Activated CD8-positive, alpha-beta T cell treated with anti-CD3 and anti-CD28 coated beads, Interleukin-2, amount 10 ng/mL, durations not matched to agents 7 days and 5 days (primary cell): Measurements from ENCODE around the gene ZNF273. TPM values are rescaled to one million over a fixed set of nuclear protein-coding genes. Genes with fewer than 3 reads are reported as not detected.
"Not testable (repeated sequence)": the region's sequence is repeated elsewhere in the genome, so short reads cannot be mapped to it uniquely, and the experiment has no call there.

Source experiments
- ATAC-seq: fragments of 150-1000 bp; cut with Tn5 transposase; one replicate; pipeline ENCODE4 v1.10.0; 2021; ENCODE audit warnings: moderate library complexity
- CTCF ChIA-PET: fragments of 350-600 bp; sonication (Branson Sonifier 250); formaldehyde crosslinking; loops from one replicate; lab custom pipeline; 2021; ENCODE audit warnings: antibody characterized with exemption; lab: Charles Lee
- POLR2A ChIA-PET: fragments of 350-600 bp; sonication (Branson Sonifier 250); formaldehyde crosslinking; loops from one replicate; lab custom pipeline; 2021; ENCODE audit warnings: antibody characterized with exemption; lab: Charles Lee
- DNase-seq: peaks from one replicate; pipeline ENCODE4 v3.0.0-alpha.2; 2020
- H3K27ac Mint-ChIP-seq: one replicate; pipeline ENCODE4 v1.8.0; 2021; ENCODE audit warnings: mild to moderate bottlenecking, mixed read lengths
- H3K27me3 Mint-ChIP-seq: one replicate; pipeline ENCODE4 v1.8.0; 2021; ENCODE audit warnings: low read depth, mixed read lengths
- H3K36me3 Mint-ChIP-seq: one replicate; pipeline ENCODE4 v1.8.0; 2021; ENCODE audit warnings: low read depth, mixed read lengths
- H3K4me1 Mint-ChIP-seq: one replicate; pipeline ENCODE4 v1.8.0; 2021; ENCODE audit warnings: low read depth, mixed read lengths
- H3K4me3 Mint-ChIP-seq: one replicate; pipeline ENCODE4 v1.8.0; 2021; ENCODE audit warnings: mild to moderate bottlenecking, mixed read lengths
- H3K9me3 Mint-ChIP-seq: one replicate; pipeline ENCODE4 v1.8.0; 2022; ENCODE audit warnings: mixed read lengths; ENCODE audit not compliant: insufficient read depth
- total RNA-seq, 2 experiments: library from RNA; stranded (reverse); gene quantifications; one replicate each; pipeline ENCODE4 v1.2.3, GENCODE V29; 2021

ZNF273 gene
- total RNA-seq, result 10 to 100 TPM; 10.6 to 11.8 TPM

GRCh38 chr7:64902806-64903721 lies at the start of gene ZNF273:
ZNF273 (plus strand) TSS chr7:64903273; CDS start chr7:64903318, 45 bp downstream.
- ChIA-PET POLR2A (interaction anchor here (0.7 to 3.0 kb wide), 16 partner anchors 10 to 721 kb away, joined by 3 to 22 read pairs (median 4); partner anchors contain the start of genes ERV3-1, ZNF107, ZNF138 and ZNF680), CTCF (interaction anchor here (1.4 kb wide), 1 partner anchor 14 kb away, joined by 5 read pairs; no protein-coding TSS in a partner anchor)
- Mint-ChIP-seq H3K4me3 (peak within 1 kb of the TSS; percentile 97), H3K27ac (peak within 1 kb of the TSS; percentile 95), H3K36me3 (peaks cover 38% of the 10 kb centered on the region), H3K4me1 (peaks cover 44% of the 10 kb centered on the region), H3K27me3 (no peaks in the 10 kb centered on the region), H3K9me3 (peaks cover 9% of the 10 kb centered on the region)
- ATAC-seq (peak; percentile 100), DNase-seq (peak; percentile 96)

- POLR2A ChIA-PET, result no interaction called here
- ATAC-seq (no peak), DNase-seq (no peak)
- H3K4me3 Mint-ChIP-seq, result no peak overlapping the region
- no peak overlapping the region for H3K27ac Mint-ChIP-seq
- H3K9me3 Mint-ChIP-seq, result no peaks in the 10 kb centered on the region
- H3K27me3 Mint-ChIP-seq, result no peaks in the 10 kb centered on the region
- H3K36me3 Mint-ChIP-seq, result no peaks in the 10 kb centered on the region
- CTCF ChIA-PET, result no interaction called here
- H3K4me1 Mint-ChIP-seq, result no peaks in the 10 kb centered on the region
These were observed 49.4 kb upstream of the ZNF273 start for GRCh38 chr7:64853679-64854078.

- POLR2A ChIA-PET, result no interaction called here
- CTCF ChIA-PET, result no interaction called here
- H3K9me3 Mint-ChIP-seq, result no peaks in the 10 kb centered on the region
- ATAC-seq, result no peak
- H3K4me3 Mint-ChIP-seq, result no peak overlapping the region
- no peaks in the 10 kb centered on the region for H3K36me3 Mint-ChIP-seq
- DNase-seq, result no peak
- H3K4me1 Mint-ChIP-seq, result no peaks in the 10 kb centered on the region
- H3K27me3 Mint-ChIP-seq, result no peaks in the 10 kb centered on the region
- no peak overlapping the region for H3K27ac Mint-ChIP-seq
These were observed 48.1 kb upstream of the ZNF273 start for GRCh38 chr7:64854969-64855368.

GRCh38 chr7:64863021-64863420 lies 40.1 kb upstream of the ZNF273 start:
- CTCF ChIA-PET, result no interaction called here
- POLR2A ChIA-PET, result no interaction called here
- Mint-ChIP-seq H3K4me1 (no peaks in the 10 kb centered on the region), H3K4me3 (no peak overlapping the region), H3K27me3 (no peaks in the 10 kb centered on the region), H3K27ac (no peak overlapping the region), H3K9me3 (peaks cover 4% of the 10 kb centered on the region), H3K36me3 (no peaks in the 10 kb centered on the region)
- DNase-seq, result no peak
- no peak for ATAC-seq

- H3K27me3 Mint-ChIP-seq, POLR2A ChIA-PET, CTCF ChIA-PET, DNase-seq, H3K36me3 Mint-ChIP-seq, H3K4me1 Mint-ChIP-seq, H3K4me3 Mint-ChIP-seq, H3K9me3 Mint-ChIP-seq, H3K27ac Mint-ChIP-seq, ATAC-seq: not testable (repeated sequence)
These were observed 39.5 kb upstream of the ZNF273 start for GRCh38 chr7:64863530-64863929.

- Mint-ChIP-seq H3K27me3 (no peaks in the 10 kb centered on the region), H3K4me1 (no peaks in the 10 kb centered on the region), H3K4me3 (no peak overlapping the region), H3K9me3 (peaks cover 4% of the 10 kb centered on the region), H3K36me3 (no peaks in the 10 kb centered on the region), H3K27ac (no peak overlapping the region)
- POLR2A ChIA-PET, result no interaction called here
- CTCF ChIA-PET, result no interaction called here
- no peak for ATAC-seq
- no peak for DNase-seq
These were observed 39.1 kb upstream of the ZNF273 start for GRCh38 chr7:64863969-64864368.

GRCh38 chr7:64867863-64868440 lies 35.1 kb upstream of the ZNF273 start:
- no peaks in the 10 kb centered on the region for H3K4me1 Mint-ChIP-seq

GRCh38 chr7:64868499-64868898 lies 34.6 kb upstream of the ZNF273 start:
- H3K9me3 Mint-ChIP-seq, result no peaks in the 10 kb centered on the region
- POLR2A ChIA-PET, result no interaction called here
- H3K4me3 Mint-ChIP-seq, result no peak overlapping the region
- H3K36me3 Mint-ChIP-seq, result no peaks in the 10 kb centered on the region
- ATAC-seq (no peak), DNase-seq (peak; percentile 11)
- CTCF ChIA-PET, result no interaction called here
- H3K4me1 Mint-ChIP-seq, result no peaks in the 10 kb centered on the region
- H3K27ac Mint-ChIP-seq, result no peak overlapping the region
- H3K27me3 Mint-ChIP-seq, result no peaks in the 10 kb centered on the region

More at GRCh38 chr7:64867863-64868440, 35.1 kb upstream of the ZNF273 start:
- no peak overlapping the region for H3K4me3 Mint-ChIP-seq
- DNase-seq (peak; percentile 10), ATAC-seq (no peak)
- H3K9me3 Mint-ChIP-seq, result no peaks in the 10 kb centered on the region
- CTCF ChIA-PET, result no interaction called here
- no peaks in the 10 kb centered on the region for H3K27me3 Mint-ChIP-seq
- no peaks in the 10 kb centered on the region for H3K36me3 Mint-ChIP-seq
- POLR2A ChIA-PET, result no interaction called here
- H3K27ac Mint-ChIP-seq, result no peak overlapping the region

- no peaks in the 10 kb centered on the region for H3K27me3 Mint-ChIP-seq
- ATAC-seq (no peak), DNase-seq (peak; percentile 8)
- no peaks in the 10 kb centered on the region for H3K4me1 Mint-ChIP-seq
- no peak overlapping the region for H3K4me3 Mint-ChIP-seq
- ChIA-PET POLR2A (no interaction called here), CTCF (no interaction called here)
- no peaks in the 10 kb centered on the region for H3K36me3 Mint-ChIP-seq
- H3K9me3 Mint-ChIP-seq, result peaks cover 4% of the 10 kb centered on the region
- H3K27ac Mint-ChIP-seq, result no peak overlapping the region
These were observed 33.9 kb upstream of the ZNF273 start for GRCh38 chr7:64869121-64869725.

- ATAC-seq, result no peak
- Mint-ChIP-seq H3K36me3 (no peaks in the 10 kb centered on the region), H3K27me3 (no peaks in the 10 kb centered on the region), H3K9me3 (peaks cover 4% of the 10 kb centered on the region), H3K4me3 (no peak overlapping the region), H3K27ac (no peak overlapping the region), H3K4me1 (no peaks in the 10 kb centered on the region)
- ChIA-PET POLR2A (no interaction called here), CTCF (no interaction called here)
- no peak for DNase-seq
These were observed 33.0 kb upstream of the ZNF273 start for GRCh38 chr7:64869912-64870562.

- Mint-ChIP-seq H3K27ac (no peak overlapping the region), H3K4me1 (no peaks in the 10 kb centered on the region), H3K36me3 (no peaks in the 10 kb centered on the region), H3K27me3 (no peaks in the 10 kb centered on the region), H3K4me3 (no peak overlapping the region), H3K9me3 (peaks cover 4% of the 10 kb centered on the region)
- CTCF ChIA-PET, result no interaction called here
- POLR2A ChIA-PET, result no interaction called here
- no peak for ATAC-seq
- peak; percentile 6 for DNase-seq
These were observed 32.4 kb upstream of the ZNF273 start for GRCh38 chr7:64870656-64871055.
